Kidney (tissue), 22 donors: ENCODE results near the gene ZC3H13. TPM values are rescaled to one million over a fixed set of nuclear protein-coding genes. Genes with fewer than 3 reads are reported as not detected.

Experiments
- DNase-seq, 5 donors: peaks; one replicate each; pipeline ENCODE4 v3.0.0-alpha.2; 2013 to 2020
- FAIRE-seq: peaks from 2 replicates; lab custom pipeline; 2012; peaks lifted over from hg19 to GRCh38; lab: Jason Lieb, UNC
- H3K27ac ChIP-seq, 2 donors: one replicate each; pipeline ENCODE4 v1.7.0; 2013; ENCODE audit warnings: low read depth in 2 of 2, low read length in 2 of 2, inconsistent platforms in 1 of 2
- H3K27me3 ChIP-seq: one replicate; pipeline ENCODE4 v1.7.1; 2013; ENCODE audit warnings: low read length, inconsistent platforms; ENCODE audit not compliant: control insufficient read depth, insufficient read depth
- H3K36me3 ChIP-seq, 3 donors: one replicate each; pipeline versions ENCODE4 v1.7.0 to v1.7.1; 2013; ENCODE audit warnings: low read length in 3 of 3, control low read depth in 1 of 3, inconsistent platforms in 1 of 3; ENCODE audit not compliant: insufficient read depth in 3 of 3, control insufficient read depth in 2 of 3
- H3K4me1 ChIP-seq, 3 donors: one replicate each; pipeline versions ENCODE4 v1.7.0 to v1.7.1; 2013; ENCODE audit warnings: low read length in 3 of 3, inconsistent platforms in 1 of 3, low read depth in 1 of 3; ENCODE audit not compliant: control insufficient read depth in 2 of 3, insufficient read depth in 2 of 3
- H3K4me3 ChIP-seq, 3 donors: one replicate each; pipeline versions ENCODE4 v1.7.0 to v1.8.1; 2013; ENCODE audit warnings: low read length in 3 of 3, control low read depth in 1 of 3, inconsistent platforms in 1 of 3
- H3K9ac ChIP-seq, 3 donors: one replicate each; pipeline versions ENCODE4 v1.7.0 to v1.7.1; 2013; ENCODE audit warnings: low read length in 3 of 3, control low read depth in 1 of 3, inconsistent platforms in 1 of 3
- H3K9me3 ChIP-seq, 3 donors: one replicate each; pipeline versions ENCODE4 v1.7.0 to v1.7.1; 2013; ENCODE audit warnings: low read length in 3 of 3, control low read depth in 1 of 3, inconsistent platforms in 1 of 3; ENCODE audit not compliant: control insufficient read depth in 2 of 3, insufficient read depth in 1 of 3
- intact Hi-C: fragments of 100-400 bp; cut with DNase I; formaldehyde crosslinking; loops from one replicate; pipeline ENCODE4 v1.11.1; 2022
- long read RNA-seq, 10 donors: library from polyadenylated mRNA in 1 of 10; unstranded in 1 of 10; transcript quantifications; one replicate each; pipeline ENCODE4 v2.0.0 and lab custom pipeline, GENCODE V29; 2021 to 2026
- polyA plus RNA-seq: library from polyadenylated mRNA; stranded (reverse); fragments of 350-450 nt; fragmentation: Illumina TruSeq; extraction: RNeasy Lipid Tissue Mini Kit (QIAGEN cat#74804); gene quantifications from one replicate; pipeline ENCODE4 v1.2.3, GENCODE V29; 2014; ENCODE audit warnings: low read depth, low replicate concordance; ENCODE audit not compliant: insufficient read depth
- total RNA-seq: library from RNA; stranded (reverse); fragmentation: NEBNext Ultra II Directional; extraction: Animal tissue kit (Norgen Biotek cat#: 25700); gene quantifications from one replicate; pipeline ENCODE4 v1.2.1, GENCODE V29; 2021
- TF ChIP-seq, protein P1 (sequence below): IDR thresholded peaks from 3 replicates; pipeline ENCODE4 v1.5.1; 2012; ENCODE audit warnings: mild to moderate bottlenecking, moderate library complexity, borderline replicate concordance; ENCODE audit not compliant: insufficient read depth; ENCODE audit errors: extremely low read depth
- donor health status: control.
- donor health status: control.
- donor health status: control.
- donor health status: control.
- donor health status: control.
- donor health status: DM: yes; HTN: yes; CAD: no.
- donor health status: Normal renal cell carcinoma (clear cell type).

ZC3H13 gene, protein sequence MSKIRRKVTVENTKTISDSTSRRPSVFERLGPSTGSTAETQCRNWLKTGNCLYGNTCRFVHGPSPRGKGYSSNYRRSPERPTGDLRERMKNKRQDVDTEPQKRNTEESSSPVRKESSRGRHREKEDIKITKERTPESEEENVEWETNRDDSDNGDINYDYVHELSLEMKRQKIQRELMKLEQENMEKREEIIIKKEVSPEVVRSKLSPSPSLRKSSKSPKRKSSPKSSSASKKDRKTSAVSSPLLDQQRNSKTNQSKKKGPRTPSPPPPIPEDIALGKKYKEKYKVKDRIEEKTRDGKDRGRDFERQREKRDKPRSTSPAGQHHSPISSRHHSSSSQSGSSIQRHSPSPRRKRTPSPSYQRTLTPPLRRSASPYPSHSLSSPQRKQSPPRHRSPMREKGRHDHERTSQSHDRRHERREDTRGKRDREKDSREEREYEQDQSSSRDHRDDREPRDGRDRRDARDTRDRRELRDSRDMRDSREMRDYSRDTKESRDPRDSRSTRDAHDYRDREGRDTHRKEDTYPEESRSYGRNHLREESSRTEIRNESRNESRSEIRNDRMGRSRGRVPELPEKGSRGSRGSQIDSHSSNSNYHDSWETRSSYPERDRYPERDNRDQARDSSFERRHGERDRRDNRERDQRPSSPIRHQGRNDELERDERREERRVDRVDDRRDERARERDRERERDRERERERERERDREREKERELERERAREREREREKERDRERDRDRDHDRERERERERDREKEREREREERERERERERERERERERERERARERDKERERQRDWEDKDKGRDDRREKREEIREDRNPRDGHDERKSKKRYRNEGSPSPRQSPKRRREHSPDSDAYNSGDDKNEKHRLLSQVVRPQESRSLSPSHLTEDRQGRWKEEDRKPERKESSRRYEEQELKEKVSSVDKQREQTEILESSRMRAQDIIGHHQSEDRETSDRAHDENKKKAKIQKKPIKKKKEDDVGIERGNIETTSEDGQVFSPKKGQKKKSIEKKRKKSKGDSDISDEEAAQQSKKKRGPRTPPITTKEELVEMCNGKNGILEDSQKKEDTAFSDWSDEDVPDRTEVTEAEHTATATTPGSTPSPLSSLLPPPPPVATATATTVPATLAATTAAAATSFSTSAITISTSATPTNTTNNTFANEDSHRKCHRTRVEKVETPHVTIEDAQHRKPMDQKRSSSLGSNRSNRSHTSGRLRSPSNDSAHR (N-terminal part only)
- 53.1 TPM for total RNA-seq
- 6.4 TPM for polyA plus RNA-seq
- long read RNA-seq, donor 1, partial matches to known transcripts = 20 of 25 reads
- long read RNA-seq, donor 1, other reads (novel, unspliced or antisense) = 5 of 25 reads
- long read RNA-seq, donor 2, partial matches to known transcripts = 27 of 28 reads
- long read RNA-seq, donor 2, other reads (novel, unspliced or antisense) = 0 of 28 reads
- long read RNA-seq, donor 3, partial matches to known transcripts = 38 of 44 reads
- long read RNA-seq, donor 3, other reads (novel, unspliced or antisense) = 5 of 44 reads
- long read RNA-seq, donor 4, partial matches to known transcripts = 16 of 16 reads
- long read RNA-seq, donor 4, other reads (novel, unspliced or antisense) = 0 of 16 reads
- long read RNA-seq, donor 5 = 0 reads
- long read RNA-seq, donor 6, partial matches to known transcripts = 29 of 29 reads
- long read RNA-seq, donor 6, other reads (novel, unspliced or antisense) = 0 of 29 reads
- long read RNA-seq, donor 7, partial matches to known transcripts = 39 of 51 reads
- long read RNA-seq, donor 7, other reads (novel, unspliced or antisense) = 12 of 51 reads
- long read RNA-seq, donor 8, partial matches to known transcripts = 9 of 9 reads
- long read RNA-seq, donor 8, other reads (novel, unspliced or antisense) = 0 of 9 reads
- long read RNA-seq, donor 9 = 0 reads
- long read RNA-seq, donor 10, partial matches to known transcripts = 55 of 61 reads
- long read RNA-seq, donor 10, other reads (novel, unspliced or antisense) = 6 of 61 reads

GRCh38 chr13:46052319-46053161 is at the start of gene ZC3H13:
TSS of gene ZC3H13 (minus strand) at chr13:46052746. CDS start at chr13:46045507, 7,239 bp downstream.
- H3K36me3 ChIP-seq = no peaks in the 10 kb centered on the region
- DNase-seq (peak; percentile 95 to 99 (median 97)), FAIRE-seq (peak; percentile 91)
- peaks cover 0 to 3% (median 3%) of the 10 kb centered on the region in 3 donors for H3K4me1 ChIP-seq
- H3K27ac ChIP-seq = peak within 1 kb of the TSS; percentile 78 to 87
- no peaks in the 10 kb centered on the region for H3K27me3 ChIP-seq
- H3K4me3 ChIP-seq = peak within 1 kb of the TSS; percentile 90 to 97 (median 93)
- no peaks in the 10 kb centered on the region for H3K9me3 ChIP-seq
- intact Hi-C loops = no loop called here
- TF ChIP-seq, protein P1, sequence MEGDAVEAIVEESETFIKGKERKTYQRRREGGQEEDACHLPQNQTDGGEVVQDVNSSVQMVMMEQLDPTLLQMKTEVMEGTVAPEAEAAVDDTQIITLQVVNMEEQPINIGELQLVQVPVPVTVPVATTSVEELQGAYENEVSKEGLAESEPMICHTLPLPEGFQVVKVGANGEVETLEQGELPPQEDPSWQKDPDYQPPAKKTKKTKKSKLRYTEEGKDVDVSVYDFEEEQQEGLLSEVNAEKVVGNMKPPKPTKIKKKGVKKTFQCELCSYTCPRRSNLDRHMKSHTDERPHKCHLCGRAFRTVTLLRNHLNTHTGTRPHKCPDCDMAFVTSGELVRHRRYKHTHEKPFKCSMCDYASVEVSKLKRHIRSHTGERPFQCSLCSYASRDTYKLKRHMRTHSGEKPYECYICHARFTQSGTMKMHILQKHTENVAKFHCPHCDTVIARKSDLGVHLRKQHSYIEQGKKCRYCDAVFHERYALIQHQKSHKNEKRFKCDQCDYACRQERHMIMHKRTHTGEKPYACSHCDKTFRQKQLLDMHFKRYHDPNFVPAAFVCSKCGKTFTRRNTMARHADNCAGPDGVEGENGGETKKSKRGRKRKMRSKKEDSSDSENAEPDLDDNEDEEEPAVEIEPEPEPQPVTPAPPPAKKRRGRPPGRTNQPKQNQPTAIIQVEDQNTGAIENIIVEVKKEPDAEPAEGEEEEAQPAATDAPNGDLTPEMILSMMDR = peak; percentile 18
- H3K9ac ChIP-seq = peak within 1 kb of the TSS; percentile 64 to 94 (median 85)

- intact Hi-C loops = no loop called here
- Histone ChIP-seq H3K4me3 (no peak overlapping the region), H3K27ac (no peak overlapping the region), H3K4me1 (no peaks in the 10 kb centered on the region), H3K9me3 (no peaks in the 10 kb centered on the region), H3K36me3 (no peaks in the 10 kb centered on the region), H3K27me3 (no peaks in the 10 kb centered on the region), H3K9ac (no peak overlapping the region)
- FAIRE-seq (no peak), DNase-seq (no peak)
- TF ChIP-seq, protein P1 = no peak
Measured at GRCh38 chr13:46102255-46102605, 49.7 kb upstream of the ZC3H13 start.
